Lung (tissue), 12 donors: ENCODE measurements around the gene PRKCA. TPM values are rescaled to one million over a fixed set of nuclear protein-coding genes. Genes with fewer than 3 reads are reported as not detected.
"Not testable (repeated sequence)": the region's sequence is repeated elsewhere in the genome, so short reads cannot be mapped to it uniquely, and the experiment has no call there.

Experiments used
- ATAC-seq: fragments of 200-7000 bp; cut with Tn5 transposase; one replicate; pipeline ENCODE4 v1.9.1; 2020; ENCODE audit warnings: moderate number of reproducible peaks; ENCODE audit not compliant: insufficient read depth, low FRiP score
- DNase-seq, 3 donors: peaks; one replicate each; pipeline ENCODE4 v3.0.0-alpha.2; 2013 to 2017
- H3K27ac ChIP-seq, 2 donors: one replicate each; pipeline ENCODE4 v1.5.1; 2013; ENCODE audit warnings: mild to moderate bottlenecking in 2 of 2, moderate library complexity in 2 of 2, control low read depth in 1 of 2, inconsistent platforms in 1 of 2, low read depth in 1 of 2, low read length in 1 of 2
- H3K27me3 ChIP-seq, 3 donors: one replicate each; pipeline ENCODE4 v1.5.1; 2013; ENCODE audit warnings: low read length in 2 of 3; ENCODE audit not compliant: control insufficient read depth in 3 of 3, insufficient read depth in 3 of 3
- H3K36me3 ChIP-seq, 4 donors: one replicate each; pipeline ENCODE4 v1.5.1; 2013; ENCODE audit warnings: low read length in 4 of 4, mild to moderate bottlenecking in 1 of 4, moderate library complexity in 1 of 4; ENCODE audit not compliant: control insufficient read depth in 4 of 4, insufficient read depth in 4 of 4
- H3K4me1 ChIP-seq, 5 donors: one replicate each; pipeline ENCODE4 v1.5.1; 2013; ENCODE audit warnings: low read length in 5 of 5, mild to moderate bottlenecking in 2 of 5, moderate library complexity in 1 of 5; ENCODE audit not compliant: control insufficient read depth in 5 of 5, insufficient read depth in 5 of 5
- H3K4me3 ChIP-seq: one replicate; pipeline ENCODE4 v1.5.1; 2013; ENCODE audit warnings: mild to moderate bottlenecking, control low read depth, moderate library complexity
- H3K9ac ChIP-seq, 2 donors: one replicate each; pipeline ENCODE4 v1.5.1; 2013; ENCODE audit warnings: low read length in 2 of 2, control low read depth in 1 of 2; ENCODE audit not compliant: insufficient read depth in 1 of 2
- H3K9me3 ChIP-seq, 4 donors: one replicate each; pipeline ENCODE4 v1.5.1; 2013; ENCODE audit warnings: low read length in 3 of 4, mild to moderate bottlenecking in 1 of 4, moderate library complexity in 1 of 4; ENCODE audit not compliant: control insufficient read depth in 4 of 4, insufficient read depth in 3 of 4
- WGBS, 2 donors: extraction: QIAGEN DNeasy Blood & Tissue Kit; methylation state at CpG; one replicate each; pipeline ENCODE4 v1.1.7; 2013; 5-methylcytosine and 5-hydroxymethylcytosine counted together
- polyA plus RNA-seq, 2 donors: library from polyadenylated mRNA; stranded (reverse); fragments of 200-250 nt; gene quantifications; one replicate each; pipeline ENCODE4 v1.2.1, GENCODE V29; 2013
- total RNA-seq, 2 donors: library from RNA; depleted of rRNA in 1 of 2; stranded (reverse); fragments of >200 nt in 1 of 2; gene quantifications; one replicate each; pipeline ENCODE4 v1.2.1, GENCODE V29; 2014 to 2021
- TF ChIP-seq, protein P1 (sequence below): IDR thresholded peaks from 2 replicates; pipeline ENCODE4 v1.5.1; 2012; ENCODE audit warnings: mild to moderate bottlenecking; ENCODE audit errors: control extremely low read depth, extremely low read depth
- donor health status: control.
- donor health status: control.
- donor health status: Bipolar disorder and iron deficiency.
- donor health status: healthy.
- donor health status: DM: yes; HTN: yes; CAD: no.

Gene PRKCA
- total and polyA plus RNA-seq, 4 donors = 3.4 to 34.8 (median 13.8) TPM

- Histone ChIP-seq H3K9me3 (no peaks in the 10 kb centered on the region), H3K27me3 (no peaks in the 10 kb centered on the region), H3K36me3 (no peaks in the 10 kb centered on the region), H3K4me1 (no peaks in the 10 kb centered on the region), H3K27ac (no peak overlapping the region), H3K9ac (no peak overlapping the region), H3K4me3 (no peak overlapping the region)
- TF ChIP-seq, protein P1, sequence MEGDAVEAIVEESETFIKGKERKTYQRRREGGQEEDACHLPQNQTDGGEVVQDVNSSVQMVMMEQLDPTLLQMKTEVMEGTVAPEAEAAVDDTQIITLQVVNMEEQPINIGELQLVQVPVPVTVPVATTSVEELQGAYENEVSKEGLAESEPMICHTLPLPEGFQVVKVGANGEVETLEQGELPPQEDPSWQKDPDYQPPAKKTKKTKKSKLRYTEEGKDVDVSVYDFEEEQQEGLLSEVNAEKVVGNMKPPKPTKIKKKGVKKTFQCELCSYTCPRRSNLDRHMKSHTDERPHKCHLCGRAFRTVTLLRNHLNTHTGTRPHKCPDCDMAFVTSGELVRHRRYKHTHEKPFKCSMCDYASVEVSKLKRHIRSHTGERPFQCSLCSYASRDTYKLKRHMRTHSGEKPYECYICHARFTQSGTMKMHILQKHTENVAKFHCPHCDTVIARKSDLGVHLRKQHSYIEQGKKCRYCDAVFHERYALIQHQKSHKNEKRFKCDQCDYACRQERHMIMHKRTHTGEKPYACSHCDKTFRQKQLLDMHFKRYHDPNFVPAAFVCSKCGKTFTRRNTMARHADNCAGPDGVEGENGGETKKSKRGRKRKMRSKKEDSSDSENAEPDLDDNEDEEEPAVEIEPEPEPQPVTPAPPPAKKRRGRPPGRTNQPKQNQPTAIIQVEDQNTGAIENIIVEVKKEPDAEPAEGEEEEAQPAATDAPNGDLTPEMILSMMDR = no peak
- no peak for DNase-seq
- ATAC-seq = no peak
- WGBS, 2 donors = 96 to 98% methylated on average over 2 of the region's 2 CpGs
Measured at GRCh38 chr17:66357037-66357436, 54.6 kb downstream of the PRKCA start.

DNA sequence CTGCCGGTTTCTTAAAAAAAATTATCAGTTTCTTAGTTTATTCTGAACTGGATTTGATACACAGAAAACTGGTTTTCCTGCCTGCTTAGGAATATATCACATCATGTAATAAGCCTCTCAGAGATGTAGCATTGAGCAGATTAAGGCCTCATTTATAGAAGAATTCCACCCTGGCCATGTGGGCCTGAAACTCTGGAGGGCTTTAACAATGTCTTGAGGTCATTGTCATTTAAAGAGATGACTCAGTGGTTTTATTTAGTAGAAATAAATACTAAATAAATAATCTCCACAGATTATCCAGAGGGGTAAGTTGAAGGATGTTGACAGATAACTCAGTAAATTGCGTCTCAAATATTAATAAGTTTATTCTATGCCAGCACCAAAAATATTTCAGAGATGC is 56.9 kb downstream of the PRKCA start:
- Histone ChIP-seq H3K27me3 (no peaks in the 10 kb centered on the region), H3K27ac (no peak overlapping the region), H3K4me3 (no peak overlapping the region), H3K9me3 (no peaks in the 10 kb centered on the region), H3K4me1 (no peaks in the 10 kb centered on the region), H3K36me3 (no peaks in the 10 kb centered on the region), H3K9ac (no peak overlapping the region)
- WGBS, 2 donors = 76 to 87% methylated on average over 2 of the region's 2 CpGs
- ATAC-seq (no peak), DNase-seq (no peak)
- TF ChIP-seq, protein P1 = no peak

DNA sequence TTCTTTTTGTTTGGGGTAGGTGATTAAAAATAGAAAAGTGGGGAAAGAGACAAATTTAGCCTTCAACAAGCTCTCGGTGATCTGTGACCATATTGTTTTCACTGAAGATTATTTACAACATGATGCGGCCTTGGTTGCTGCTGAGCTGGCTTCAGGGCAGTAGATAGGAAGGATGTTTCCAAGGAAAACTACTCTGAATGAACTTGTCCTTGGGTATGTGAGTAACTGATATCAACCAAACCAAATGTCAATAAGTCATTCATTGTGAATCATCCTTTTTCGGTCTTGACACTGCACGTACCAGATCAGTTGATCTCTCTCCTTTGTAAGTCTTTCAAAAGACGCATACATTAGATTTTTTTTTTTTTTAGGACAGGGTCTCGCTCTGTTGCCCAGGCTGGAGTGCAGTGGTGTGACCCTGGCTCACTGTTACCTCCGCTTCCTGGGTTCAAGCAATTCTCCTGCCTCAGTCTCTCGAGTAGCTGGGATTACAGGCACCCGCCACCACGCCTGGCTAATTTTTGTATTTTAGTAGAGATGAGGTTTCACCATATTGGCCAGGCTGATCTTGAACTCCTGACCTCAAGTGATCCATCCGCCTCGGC is 58.6 kb downstream of the PRKCA start:
- 95% methylated on average over 12 of the region's 12 CpGs for WGBS, 2 donors
- H3K4me1 ChIP-seq, H3K9ac ChIP-seq, ATAC-seq, H3K4me3 ChIP-seq, DNase-seq, H3K27me3 ChIP-seq, H3K9me3 ChIP-seq, H3K27ac ChIP-seq, H3K36me3 ChIP-seq: not testable (repeated sequence)

- Histone ChIP-seq H3K9me3 (no peaks in the 10 kb centered on the region), H3K9ac (no peak overlapping the region), H3K36me3 (no peaks in the 10 kb centered on the region), H3K4me3 (no peak overlapping the region), H3K4me1 (peaks cover 0 to 5% (median 0%) of the 10 kb centered on the region in 5 donors), H3K27ac (no peak overlapping the region), H3K27me3 (no peaks in the 10 kb centered on the region)
- ATAC-seq (no peak), DNase-seq (peak in 1 of 3 donors; percentile 44)
- WGBS, 2 donors = 88 to 92% methylated on average over 10 of the region's 10 CpGs
- TF ChIP-seq, protein P1 = no peak
Measured at GRCh38 chr17:66364508-66364907, 62.1 kb downstream of the PRKCA start.
